HepG2 (cell line): ENCODE results near the gene COX4I2. TPM values are rescaled to one million over a fixed set of nuclear protein-coding genes. Genes with fewer than 3 reads are reported as not detected.
A peak's percentile ranks its signal among the peaks of the same experiment; 100 is the strongest.

ENCODE experiments used
- ATAC-seq: fragments of 200-7000 bp; cut with Tn5 transposase; 3 replicates; pipeline ENCODE4 v1.9.1; 2020; ENCODE audit warnings: mild to moderate bottlenecking, moderate library complexity
- BruUV-seq: library from RNA; stranded (reverse); fragments of 400-500 nt; replicated peaks from 2 replicates; lab custom pipeline; 2021; lab: Mats Ljungman, UMichigan
- CTCF ChIA-PET: fragments of 300-600 bp; formaldehyde crosslinking; extraction: SDS; loops from one replicate; lab custom pipeline; 2021; ENCODE audit warnings: low total read pairs, inconsistent platforms, low intra/inter-chr PET ratio; lab: Yijun Ruan, JAX
- POLR2A ChIA-PET: fragments of 350-600 bp; sonication (Branson Sonifier 250); formaldehyde crosslinking; loops from one replicate; lab custom pipeline; 2020; ENCODE audit warnings: antibody characterized with exemption, inconsistent platforms; lab: Yijun Ruan, JAX
- DNase-seq: peaks from one replicate; pipeline ENCODE4 v3.0.0-alpha.2; 2015; ENCODE audit warnings: low spot score
- FAIRE-seq: peaks from 3 replicates; lab custom pipeline; 2011; peaks lifted over from hg19 to GRCh38; lab: Jason Lieb, UNC
- H2AFZ ChIP-seq: one replicate; pipeline ENCODE4 v1.6.1; 2011; ENCODE audit warnings: low read length, inconsistent platforms
- H3K27ac ChIP-seq: fragments of 300-600 bp; 3 replicates; pipeline ENCODE4 v1.8.0; 2011; ENCODE audit warnings: mixed run types, mild to moderate bottlenecking, mixed read lengths, low read length, inconsistent platforms; ENCODE audit not compliant: insufficient read depth; ENCODE audit errors: extremely low read length
- H3K27me3 ChIP-seq, 2 experiments: fragments of 200-600 bp in 1 of 2; 2 replicates in 1 of 2; 3 replicates in 1 of 2; pipeline versions ENCODE4 v1.6.0 to v1.8.0; 2011; ENCODE audit warnings: low read length in 2 of 2, mild to moderate bottlenecking in 2 of 2, moderate library complexity in 2 of 2, inconsistent platforms in 1 of 2; ENCODE audit not compliant: insufficient read depth in 2 of 2, control insufficient read depth in 1 of 2
- H3K36me3 ChIP-seq, 2 experiments: fragments of 200-600 bp in 1 of 2; replicated peaks in 1 of 2; 2 replicates in 1 of 2; 3 replicates in 1 of 2; pipeline versions ENCODE4 v1.5.1 to v1.8.0; 2011; ENCODE audit warnings: low read length in 2 of 2, inconsistent platforms in 1 of 2; ENCODE audit not compliant: insufficient read depth in 2 of 2, control insufficient read depth in 1 of 2
- H3K4me1 ChIP-seq: 2 replicates; pipeline ENCODE4 v1.5.1; 2012; ENCODE audit warnings: low read length, inconsistent platforms; ENCODE audit not compliant: insufficient read depth
- H3K4me2 ChIP-seq: 2 replicates; pipeline ENCODE4 v1.6.0; 2011; ENCODE audit warnings: low read depth, low read length, inconsistent platforms
- H3K4me3 ChIP-seq, 3 experiments: fragments of 200-600 bp in 1 of 3; sonication (generic), shearing (Covaris generic) in 1 of 3; replicated peaks in 1 of 3; 2 replicates each; pipeline ENCODE4 v1.5.1; 2011 to 2016; ENCODE audit warnings: low read length in 3 of 3, inconsistent platforms in 2 of 3, low read depth in 2 of 3, mild to moderate bottlenecking in 2 of 3, control low read depth in 1 of 3, mixed read lengths in 1 of 3; ENCODE audit not compliant: insufficient read depth in 1 of 3
- H3K79me2 ChIP-seq: one replicate; pipeline ENCODE4 v1.6.1; 2011; ENCODE audit warnings: low read length, inconsistent platforms; ENCODE audit not compliant: insufficient read depth
- H3K9ac ChIP-seq: 2 replicates; pipeline ENCODE4 v1.6.0; 2011; ENCODE audit warnings: mild to moderate bottlenecking, low read depth, low read length, inconsistent platforms; ENCODE audit not compliant: insufficient read depth
- H3K9me3 ChIP-seq: 2 replicates; pipeline ENCODE4 v1.5.1; 2012; ENCODE audit warnings: mild to moderate bottlenecking, low read length
- H4K20me1 ChIP-seq: 2 replicates; pipeline ENCODE4 v1.6.0; 2011; ENCODE audit warnings: inconsistent platforms, mild to moderate bottlenecking, low read length, moderate library complexity; ENCODE audit not compliant: insufficient read depth
- ATF1 ChIP-seq: IDR thresholded peaks from 2 replicates; pipeline ENCODE4 v1.6.1; 2016; ENCODE audit warnings: mild to moderate bottlenecking, control low read depth
- CSRNP2 ChIP-seq: sonication (generic); formaldehyde crosslinking; conservative IDR thresholded peaks from 2 replicates; pipeline ENCODE4 v1.8.0; 2022; ENCODE audit warnings: low read depth, missing genetic modification reagents
- HOXA9 ChIP-seq: sonication (generic); formaldehyde crosslinking; IDR thresholded peaks from 2 replicates; pipeline ENCODE4 v1.8.1; 2022; ENCODE audit warnings: missing genetic modification reagents, mild to moderate bottlenecking, moderate library complexity, borderline replicate concordance
- JUNB ChIP-seq: sonication (generic); formaldehyde crosslinking; IDR thresholded peaks from 2 replicates; pipeline ENCODE4 v1.8.0; 2022; ENCODE audit warnings: missing genetic modification reagents, mild to moderate bottlenecking, borderline replicate concordance
- MED13 ChIP-seq: sonication (generic); formaldehyde crosslinking; IDR thresholded peaks from 2 replicates; pipeline ENCODE4 v1.5.0; 2020; ENCODE audit warnings: missing genetic modification reagents
- MTA3 ChIP-seq: sonication (generic); formaldehyde crosslinking; IDR thresholded peaks from 2 replicates; pipeline ENCODE4 v1.4.0; 2020; ENCODE audit warnings: missing genetic modification reagents
- NCOA5 ChIP-seq: sonication (generic); formaldehyde crosslinking; IDR thresholded peaks from 2 replicates; pipeline ENCODE4 v1.4.0; 2020; ENCODE audit warnings: missing genetic modification reagents
- RBM22 ChIP-seq: fragments of 200-400 bp; formaldehyde crosslinking; optimal IDR thresholded peaks from 2 replicates; pipeline ENCODE3; 2017; ENCODE audit warnings: mild to moderate bottlenecking, low read length, moderate library complexity
- RXRA ChIP-seq: sonication (generic); formaldehyde crosslinking; IDR thresholded peaks from 2 replicates; pipeline ENCODE4 v1.5.1; 2020; ENCODE audit warnings: missing genetic modification reagents
- SSRP1 ChIP-seq: IDR thresholded peaks from 2 replicates; pipeline ENCODE4 v1.6.1; 2016; ENCODE audit warnings: control low read depth
- ZBTB34 ChIP-seq: sonication (generic); formaldehyde crosslinking; IDR thresholded peaks from 2 replicates; pipeline ENCODE4 v1.8.0; 2022; ENCODE audit warnings: mild to moderate bottlenecking, missing genetic modification reagents
- ZFAT ChIP-seq: sonication (generic); formaldehyde crosslinking; conservative IDR thresholded peaks from 2 replicates; pipeline ENCODE4 v1.8.1; 2023; ENCODE audit warnings: missing genetic modification reagents, inconsistent platforms
- ZKSCAN1 ChIP-seq: fragments of 150-350 bp; IDR thresholded peaks from 2 replicates; pipeline ENCODE4 v1.6.1; 2014; ENCODE audit warnings: low read length
- ZNF124 ChIP-seq: sonication (generic); formaldehyde crosslinking; IDR thresholded peaks from 2 replicates; pipeline ENCODE4 v1.4.0; 2020; ENCODE audit warnings: missing genetic modification reagents
- ZNF207 ChIP-seq: fragments of 450-650 bp; IDR thresholded peaks from 2 replicates; pipeline ENCODE4 v1.6.1; 2016; ENCODE audit warnings: antibody characterized with exemption, borderline replicate concordance
- ZNF30 ChIP-seq: sonication (generic); formaldehyde crosslinking; IDR thresholded peaks from 2 replicates; pipeline ENCODE4 v1.5.0; 2020; ENCODE audit warnings: mild to moderate bottlenecking, missing genetic modification reagents
- ZNF432 ChIP-seq: sonication (generic); formaldehyde crosslinking; IDR thresholded peaks from 2 replicates; pipeline ENCODE4 v1.5.0; 2020; ENCODE audit warnings: missing genetic modification reagents, mild to moderate bottlenecking, borderline replicate concordance
- ZNF468 ChIP-seq: sonication (generic); formaldehyde crosslinking; IDR thresholded peaks from 2 replicates; pipeline ENCODE4 v1.8.0; 2022; ENCODE audit warnings: mild to moderate bottlenecking, moderate library complexity, missing genetic modification reagents
- ZNF629 ChIP-seq: sonication (generic); formaldehyde crosslinking; conservative IDR thresholded peaks from 2 replicates; pipeline ENCODE4 v1.5.0; 2020; ENCODE audit warnings: missing genetic modification reagents
- ZNF672 ChIP-seq: sonication (generic); formaldehyde crosslinking; IDR thresholded peaks from 2 replicates; pipeline ENCODE4 v1.8.1; 2022; ENCODE audit warnings: missing genetic modification reagents
- ZSCAN22 ChIP-seq: sonication (generic); formaldehyde crosslinking; IDR thresholded peaks from 2 replicates; pipeline ENCODE4 v1.4.0; 2020; ENCODE audit warnings: mild to moderate bottlenecking, missing genetic modification reagents
- ZSCAN29 ChIP-seq: sonication (generic); formaldehyde crosslinking; conservative IDR thresholded peaks from 2 replicates; pipeline ENCODE4 v1.4.0; 2020; ENCODE audit warnings: mild to moderate bottlenecking, missing genetic modification reagents
- WGBS: methylation state at CpG from one replicate; pipeline ENCODE4 v1.1.6; 2017; ENCODE audit warnings: low lambda C conversion rate; 5-methylcytosine and 5-hydroxymethylcytosine counted together
- in situ Hi-C: cut with HindIII; loops from 2 replicates; pipeline ENCODE4 v1.10.0; 2017; ENCODE audit warnings: low pct_unique_long_range_greater_than_20kb; ENCODE audit not compliant: extremely low pct_ligation_motif_present
- intact Hi-C: fragments of 100-400 bp; cut with micrococcal nuclease; formaldehyde crosslinking; loops from one replicate; pipeline ENCODE4 v1.10.0; 2022; ENCODE audit not compliant: unreplicated experiment
- polyA plus RNA-seq, 8 experiments: library from polyadenylated mRNA; depleted of rRNA in 3 of 8; stranded (reverse) in 7 of 8; unstranded in 1 of 8; fragments of >200 nt; fragmentation: Illumina TruSeq in 4 of 8; extraction: Trizol in 4 of 8; gene quantifications; 2 replicates each; pipeline versions ENCODE4 v1.2.1 to v1.2.3, GENCODE V29; 2011 to 2016; ENCODE audit warnings: low read depth in 4 of 8, missing spikeins in 1 of 8, mixed read lengths in 1 of 8; ENCODE audit not compliant: insufficient read depth in 1 of 8
- total RNA-seq, 5 experiments: library from RNA; depleted of rRNA; stranded (reverse); fragments of >200 nt; fragmentation: Illumina TruSeq; extraction: Trizol; gene quantifications; 2 replicates each; pipeline ENCODE4 v1.2.3, GENCODE V29; 2016; ENCODE audit warnings: low read depth in 1 of 5

The COX4I2 gene
- total and polyA plus RNA-seq, 2 of the 13 experiments (the other 11 are each of a cell fraction or from before 2014, with no cell fraction given): 1.1 TPM; not detected in 1

GRCh38 chr20:31675828-31676608, 38.3 kb downstream of the COX4I2 start (continued):
- peak; percentile 39; the same call in 1 of the 2 replicates for TF ChIP-seq JUNB (CRISPR knock-in tag)
- TF ChIP-seq ZNF672: 0 out of 2 replicates have a peak, but pooled peaks have one; percentile 30
- no peak for TF ChIP-seq RXRA (CRISPR knock-in tag)
- TF ChIP-seq, all 625 proteins: peak for 15

- 97% methylated on average over 7 of the region's 7 CpGs for WGBS
- H3K27ac ChIP-seq: peak overlapping the region; percentile 3
- TF ChIP-seq MED13 (CRISPR knock-in tag) (no peak), HOXA9 (0 out of 2 replicates have a peak, but pooled peaks have one; percentile 9), ZBTB34 (CRISPR knock-in tag) (no peak), RBM22 (peak; percentile 96), NCOA5 (CRISPR knock-in tag) (no peak), ZSCAN29 (no peak), MTA3 (CRISPR knock-in tag) (no peak), ZNF629 (CRISPR knock-in tag) (0 out of 2 replicates have a peak, but pooled peaks have one; percentile 18), ATF1 (CRISPR knock-in tag) (no peak), CSRNP2 (CRISPR knock-in tag) (no peak), ZFAT (no peak), ZNF30 (CRISPR knock-in tag) (no peak), ZNF207 (no peak), ZNF432 (CRISPR knock-in tag) (no peak), SSRP1 (CRISPR knock-in tag) (peak; percentile 92; the same call in 1 of the 2 replicates), ZNF468 (CRISPR knock-in tag) (no peak), ZNF124 (CRISPR knock-in tag) (no peak), ZSCAN22 (CRISPR knock-in tag) (no peak), ZKSCAN1 (0 out of 2 replicates have a peak, but pooled peaks have one; percentile 19)
Observed at GRCh38 chr20:31676609-31676989, 38.9 kb downstream of the COX4I2 start.

More at GRCh38 chr20:31676609-31676989, 38.9 kb downstream of the COX4I2 start:
- ChIA-PET CTCF (no interaction called here), POLR2A (interaction anchor here (1.1 to 20.7 kb wide), 4 partner anchors 10 to 37 kb away, joined by 4 to 643 read pairs (median 296); partner anchors contain the start of gene BCL2L1)
- peaks cover 81% of the 10 kb centered on the region for H3K4me1 ChIP-seq
- H3K4me3 ChIP-seq: no peak overlapping the region
- H3K9me3 ChIP-seq: no peaks in the 10 kb centered on the region
- H3K79me2 ChIP-seq: peaks cover 88% of the 10 kb centered on the region
- peaks cover 65% of the 10 kb centered on the region for H4K20me1 ChIP-seq
- no peak for FAIRE-seq
- in situ Hi-C loops: no loop called here
- no peak overlapping the region for H2AFZ ChIP-seq
- peaks cover 56 to 89% of the 10 kb centered on the region in 2 experiments for H3K36me3 ChIP-seq
- intact Hi-C loops: no loop called here
- no peak for DNase-seq
- ATAC-seq: no peak
- no peak overlapping the region for H3K9ac ChIP-seq
- H3K27me3 ChIP-seq: no peaks in the 10 kb centered on the region
- no TSS peak for BruUV-seq
- no peak overlapping the region for H3K4me2 ChIP-seq
